A549 (cell line): ENCODE data around the gene TRAM2.
A peak's percentile ranks its signal among the peaks of the same experiment; 100 is the strongest.

Experiments
- TP53 ChIP-seq: fragments of 250-450 bp; sonication (Bioruptor Pico); IDR thresholded peaks from 2 replicates; pipeline ENCODE4 v1.5.0; 2021; ENCODE audit warnings: mild to moderate bottlenecking, moderate library complexity
- TF ChIP-seq, protein P1 (sequence below): IDR thresholded peaks from 2 replicates; pipeline ENCODE4 v1.6.1; 2012
- TF ChIP-seq, protein P2 (sequence below): fragments of >200 bp; sonication (Bioruptor Twin); formaldehyde crosslinking; IDR thresholded peaks from 3 replicates; pipeline ENCODE4 v1.5.1; 2016

GRCh38 chr6:52590152-52590891 lies 13.5 kb upstream of the TRAM2 start:
- no peak for TF ChIP-seq TP53 (CRISPR knock-in tag)
- TF ChIP-seq, protein P1, sequence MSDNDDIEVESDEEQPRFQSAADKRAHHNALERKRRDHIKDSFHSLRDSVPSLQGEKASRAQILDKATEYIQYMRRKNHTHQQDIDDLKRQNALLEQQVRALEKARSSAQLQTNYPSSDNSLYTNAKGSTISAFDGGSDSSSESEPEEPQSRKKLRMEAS = no peak
- TF ChIP-seq, protein P2, sequence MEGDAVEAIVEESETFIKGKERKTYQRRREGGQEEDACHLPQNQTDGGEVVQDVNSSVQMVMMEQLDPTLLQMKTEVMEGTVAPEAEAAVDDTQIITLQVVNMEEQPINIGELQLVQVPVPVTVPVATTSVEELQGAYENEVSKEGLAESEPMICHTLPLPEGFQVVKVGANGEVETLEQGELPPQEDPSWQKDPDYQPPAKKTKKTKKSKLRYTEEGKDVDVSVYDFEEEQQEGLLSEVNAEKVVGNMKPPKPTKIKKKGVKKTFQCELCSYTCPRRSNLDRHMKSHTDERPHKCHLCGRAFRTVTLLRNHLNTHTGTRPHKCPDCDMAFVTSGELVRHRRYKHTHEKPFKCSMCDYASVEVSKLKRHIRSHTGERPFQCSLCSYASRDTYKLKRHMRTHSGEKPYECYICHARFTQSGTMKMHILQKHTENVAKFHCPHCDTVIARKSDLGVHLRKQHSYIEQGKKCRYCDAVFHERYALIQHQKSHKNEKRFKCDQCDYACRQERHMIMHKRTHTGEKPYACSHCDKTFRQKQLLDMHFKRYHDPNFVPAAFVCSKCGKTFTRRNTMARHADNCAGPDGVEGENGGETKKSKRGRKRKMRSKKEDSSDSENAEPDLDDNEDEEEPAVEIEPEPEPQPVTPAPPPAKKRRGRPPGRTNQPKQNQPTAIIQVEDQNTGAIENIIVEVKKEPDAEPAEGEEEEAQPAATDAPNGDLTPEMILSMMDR = peak; percentile 27
